NB4 (cell line): ENCODE measurements around the gene CUEDC1.

ENCODE experiments used
- CTCF ChIP-seq: IDR thresholded peaks from one replicate; pipeline ENCODE4 v1.5.1; 2012; ENCODE audit warnings: low read depth, low read length
- MAX ChIP-seq: IDR thresholded peaks from 2 replicates; pipeline ENCODE4 v1.6.1; 2011; ENCODE audit warnings: low read depth, low read length

- TF ChIP-seq CTCF (no peak), MAX (no peak)
These were observed 79.8 kb downstream of the CUEDC1 start for GRCh38 chr17:57875290-57876022.
